Globus pallidus (tissue), 1 donor: ENCODE data around the gene OR8H2.
"Not testable (repeated sequence)": the region's sequence is repeated elsewhere in the genome, so short reads cannot be mapped to it uniquely, and the experiment has no call there.

ENCODE experiments used
- DNase-seq: peaks from one replicate; pipeline ENCODE4 v3.0.0-alpha.2; 2015; ENCODE audit warnings: low spot score

Gene OR8H2, protein sequence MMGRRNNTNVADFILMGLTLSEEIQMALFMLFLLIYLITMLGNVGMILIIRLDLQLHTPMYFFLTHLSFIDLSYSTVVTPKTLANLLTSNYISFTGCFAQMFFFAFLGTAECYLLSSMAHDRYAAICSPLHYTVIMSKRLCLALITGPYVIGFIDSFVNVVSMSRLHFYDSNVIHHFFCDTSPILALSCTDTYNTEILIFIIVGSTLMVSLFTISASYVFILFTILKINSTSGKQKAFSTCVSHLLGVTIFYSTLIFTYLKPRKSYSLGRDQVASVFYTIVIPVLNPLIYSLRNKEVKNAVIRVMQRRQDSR

DNA sequence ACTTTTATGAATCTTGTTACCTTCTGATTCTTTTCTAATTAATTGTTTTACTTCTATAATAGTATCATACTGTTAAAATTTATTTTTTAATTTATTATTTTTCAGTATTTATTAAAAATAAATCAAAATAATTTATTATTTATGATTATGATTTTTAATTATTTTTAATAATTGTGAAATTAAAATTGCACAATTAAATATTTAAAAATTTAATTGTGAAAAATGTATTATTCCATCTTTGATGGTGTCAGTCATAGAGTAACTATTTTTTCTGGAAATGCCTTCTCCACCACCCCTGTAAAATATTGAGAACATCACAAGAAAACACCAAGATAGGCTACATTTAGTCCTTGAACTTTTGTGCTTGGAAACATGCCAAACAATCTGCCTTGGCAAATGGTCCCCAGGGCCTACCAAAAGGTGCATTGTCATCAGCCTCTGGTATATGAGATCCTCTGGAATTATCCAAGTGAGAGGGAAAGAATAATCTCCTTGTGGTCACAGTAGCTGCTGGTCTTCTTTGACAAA, at the start of gene OR8H2:
Gene OR8H2, plus strand, starts transcription at position 478 of the 528 bp plus-strand sequence. CDS start 1,356 bp downstream, outside the sequence.
- DNase-seq, result no peak

DNA sequence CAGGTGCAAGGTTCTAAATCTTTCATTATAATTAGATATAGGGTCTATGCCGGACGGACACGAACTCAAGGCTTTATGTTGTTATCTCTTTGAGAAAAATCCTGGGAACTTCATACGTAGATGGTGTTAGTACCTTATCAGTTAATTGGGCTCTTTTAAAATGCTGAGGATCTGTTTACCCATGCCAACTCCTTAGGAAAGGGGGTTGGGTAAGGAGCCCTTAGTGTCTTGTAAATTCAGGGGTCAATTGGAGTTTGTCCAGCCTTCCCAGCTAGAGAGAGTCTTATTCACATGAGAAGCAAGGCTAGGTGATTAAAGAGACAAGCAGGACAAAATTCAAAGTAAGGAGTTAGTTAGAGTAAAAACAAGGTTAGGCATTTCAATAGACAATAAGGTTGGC, 47.1 kb upstream of the OR8H2 start:
- not testable (repeated sequence) for DNase-seq

DNA sequence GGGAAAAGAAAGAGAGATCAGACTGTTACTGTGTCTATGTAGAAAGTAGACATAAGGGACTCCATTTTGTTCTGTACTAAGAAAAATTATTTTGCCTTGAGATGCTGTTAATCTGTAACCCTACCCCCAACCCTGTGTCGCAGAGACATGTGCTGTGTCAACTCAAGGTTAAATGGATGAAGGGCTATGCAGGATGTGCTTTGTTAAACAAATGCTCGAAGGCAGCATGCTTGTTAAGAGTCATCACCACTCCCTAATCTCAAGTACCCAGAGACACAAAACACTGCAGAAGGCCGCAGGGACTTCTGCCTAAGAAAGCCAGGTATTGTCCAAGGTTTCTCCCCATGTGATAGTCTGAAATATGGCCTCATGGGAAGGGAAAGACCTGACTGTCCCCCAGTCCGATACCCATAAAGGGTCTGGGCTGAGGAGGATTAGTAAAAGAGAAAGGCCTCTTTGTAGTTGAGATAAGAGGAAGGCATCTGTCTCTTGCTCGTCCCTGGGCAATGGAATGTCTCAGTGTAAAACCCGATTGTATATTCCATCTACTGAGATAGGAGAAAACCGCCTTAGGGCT, 45.7 kb upstream of the OR8H2 start:
- not testable (repeated sequence) for DNase-seq

DNA sequence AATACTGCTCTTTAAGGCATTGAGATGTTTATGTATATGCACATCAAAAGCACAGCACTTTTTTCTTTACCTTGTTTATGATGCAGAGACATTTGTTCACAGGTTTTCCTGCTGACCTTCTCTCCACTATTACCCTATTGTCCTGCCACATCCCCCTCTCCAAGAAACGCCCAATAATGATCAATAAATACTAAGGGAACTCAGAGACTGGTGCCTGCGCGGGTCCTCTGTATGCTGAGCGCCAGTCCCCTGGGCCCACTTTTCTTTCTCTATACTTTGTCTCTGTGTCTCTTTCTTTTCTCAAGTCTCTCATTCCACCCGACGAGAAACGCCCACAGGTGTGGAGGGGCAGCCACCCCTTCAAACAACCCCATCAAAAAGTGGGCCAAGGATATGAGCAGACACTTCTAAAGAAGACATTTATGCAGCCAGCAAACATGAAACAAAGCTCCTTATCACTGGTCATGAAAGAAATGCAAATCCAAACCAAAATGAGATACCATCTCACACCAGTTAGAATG, 45.2 kb upstream of the OR8H2 start:
- not testable (repeated sequence) for DNase-seq

DNA sequence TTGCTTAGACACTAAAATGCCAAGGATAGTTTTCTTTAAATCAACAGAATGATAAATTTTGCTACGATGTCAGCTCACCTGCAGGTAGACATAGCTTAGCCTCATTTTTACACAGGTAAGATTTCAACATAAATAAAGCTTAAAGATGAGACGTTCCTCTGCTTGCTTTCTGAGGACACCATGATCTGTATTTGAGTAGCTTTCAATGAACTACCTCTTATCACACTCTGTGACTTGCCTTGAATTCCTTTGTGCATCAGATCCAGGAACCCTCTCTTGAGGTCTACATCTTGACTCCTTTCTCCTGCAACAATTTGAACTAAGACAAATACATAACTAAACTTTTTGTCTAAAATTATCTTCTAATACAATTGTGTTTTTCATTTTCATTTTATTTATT, 36.5 kb upstream of the OR8H2 start:
- DNase-seq, result no peak

DNA sequence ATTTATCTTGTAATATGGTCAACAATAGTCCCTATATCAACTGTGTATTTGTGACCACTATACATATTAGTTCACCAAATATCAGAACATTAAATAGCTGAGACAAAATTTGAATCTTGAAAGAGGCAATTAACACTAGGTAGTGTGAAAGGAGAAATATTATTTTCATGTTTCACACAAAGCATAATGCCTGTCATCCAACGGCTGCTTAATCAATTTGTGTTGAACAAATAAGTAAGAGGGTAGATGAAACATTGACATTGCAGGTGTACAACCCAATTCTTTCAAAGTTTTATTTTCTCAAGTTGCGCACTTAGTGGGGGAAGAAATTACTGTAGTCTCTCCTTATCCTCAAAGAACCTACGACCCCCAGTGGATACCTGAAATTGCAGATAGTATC, 13.8 kb upstream of the OR8H2 start:
- DNase-seq, result no peak

DNA sequence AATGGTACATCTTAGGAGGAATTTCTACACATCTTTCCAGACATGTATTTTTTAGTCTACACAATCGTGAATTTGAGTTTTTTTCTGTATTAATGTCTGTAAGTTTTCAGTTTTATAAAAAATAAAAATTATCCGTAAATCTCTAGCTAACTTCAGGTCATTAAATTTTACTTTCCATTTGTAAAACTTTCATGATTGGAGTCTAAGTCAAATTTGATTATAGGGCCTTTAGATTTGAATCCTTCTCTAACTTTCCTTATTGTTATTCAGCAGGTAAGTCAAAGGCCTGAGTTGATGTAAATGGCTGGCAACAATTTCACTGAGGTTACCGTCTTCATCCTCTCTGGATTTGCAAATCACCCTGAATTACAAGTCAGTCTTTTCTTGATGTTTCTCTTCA, 10.5 kb upstream of the OR8H2 start, which contains the start of gene OR8I2:
Gene OR8I2, plus strand, starts transcription at position 301 of the 400 bp plus-strand sequence. Its CDS starts 0 bp downstream, at position 301.
- no peak for DNase-seq

DNA sequence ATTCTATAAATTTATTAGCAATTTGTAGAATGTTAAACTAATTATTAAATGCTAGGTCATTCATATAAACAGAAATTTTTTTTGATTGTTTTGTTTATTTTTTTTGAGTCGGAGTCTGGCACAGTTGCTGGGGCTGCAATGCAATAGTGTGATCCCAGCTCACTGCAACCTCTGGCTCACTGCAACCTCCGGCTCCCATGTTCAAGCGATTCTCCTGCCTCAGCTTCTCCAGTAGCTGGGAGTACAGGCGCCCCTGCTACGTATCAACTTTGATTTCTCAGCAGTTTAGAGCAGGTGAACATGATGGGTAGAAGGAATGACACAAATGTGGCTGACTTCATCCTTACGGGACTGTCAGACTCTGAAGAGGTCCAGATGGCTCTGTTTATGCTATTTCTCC, 18.6 kb downstream of the OR8H2 start, which contains the start of gene OR8H3:
Gene OR8H3, plus strand, starts transcription at position 301 of the 400 bp plus-strand sequence. Its CDS starts 0 bp downstream, at position 301.
- DNase-seq, result no peak

DNA sequence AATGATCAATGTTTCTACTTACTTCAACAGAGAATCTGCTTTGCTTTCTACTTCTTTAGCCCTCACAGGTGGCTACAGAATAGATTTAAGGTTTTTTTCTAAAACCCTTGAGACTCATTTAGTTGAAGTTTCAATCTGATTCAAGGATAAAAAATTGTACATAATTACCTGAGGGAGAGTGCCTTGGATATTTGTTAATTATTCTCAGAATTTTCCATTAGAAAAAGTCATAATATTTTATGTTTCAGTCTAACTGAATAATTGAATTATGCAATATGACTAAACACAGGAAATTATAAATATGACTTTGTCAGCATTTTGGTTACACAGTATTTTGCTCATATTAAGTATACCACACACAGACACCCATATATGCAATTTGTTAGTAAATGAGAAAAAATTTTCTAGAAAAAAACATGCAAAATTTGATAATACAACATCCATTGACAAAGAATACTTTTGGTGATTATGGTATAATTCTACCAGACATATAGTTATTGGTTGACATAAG, 36.7 kb downstream of the OR8H2 start, which contains the start of gene OR8J3:
Gene OR8J3, minus strand, starts transcription at position 51 of the 511 bp plus-strand sequence. CDS start 2,483 bp downstream, outside the sequence.
- DNase-seq, result no peak

DNA sequence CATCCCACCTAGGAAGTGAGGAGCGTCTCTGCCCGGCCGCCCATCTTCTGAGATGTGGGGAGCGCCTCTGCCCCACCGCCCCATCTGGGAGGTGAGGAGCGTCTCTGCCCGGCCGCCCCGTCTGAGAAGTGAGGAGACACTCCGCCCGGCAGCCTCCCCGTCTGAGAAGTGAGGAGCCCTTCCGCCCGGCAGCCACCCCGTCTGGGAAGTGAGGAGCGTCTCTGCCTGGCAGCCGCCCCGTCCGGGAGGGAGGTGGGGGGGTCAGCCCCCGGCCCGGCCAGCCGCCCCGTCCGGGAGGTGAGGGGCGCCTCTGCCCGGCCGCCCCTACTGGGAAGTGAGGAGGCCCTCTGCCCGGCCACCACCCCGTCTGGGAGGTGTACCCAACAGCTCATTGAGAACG, 40.2 kb downstream of the OR8H2 start:
- DNase-seq, result not testable (repeated sequence)

DNA sequence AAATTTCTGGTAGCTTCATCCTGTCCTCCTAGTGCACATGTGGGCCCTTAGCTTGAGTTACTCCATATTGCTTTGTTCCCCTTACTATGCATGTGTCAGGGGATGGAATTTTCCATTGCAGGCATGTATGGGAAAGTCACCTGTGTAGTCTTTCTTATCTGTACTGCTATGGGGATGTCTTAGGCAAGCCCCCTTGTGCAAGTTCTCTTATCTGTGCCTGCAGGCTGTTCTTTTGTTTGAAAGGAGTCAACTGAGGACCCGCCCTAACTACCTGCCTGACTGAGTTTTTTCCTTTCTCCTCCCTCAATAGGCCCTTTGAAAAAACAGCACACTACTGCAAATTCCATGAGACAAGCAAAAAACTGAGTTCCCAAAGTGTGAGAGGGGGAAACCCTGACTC, 47.9 kb downstream of the OR8H2 start:
- no peak for DNase-seq

DNA sequence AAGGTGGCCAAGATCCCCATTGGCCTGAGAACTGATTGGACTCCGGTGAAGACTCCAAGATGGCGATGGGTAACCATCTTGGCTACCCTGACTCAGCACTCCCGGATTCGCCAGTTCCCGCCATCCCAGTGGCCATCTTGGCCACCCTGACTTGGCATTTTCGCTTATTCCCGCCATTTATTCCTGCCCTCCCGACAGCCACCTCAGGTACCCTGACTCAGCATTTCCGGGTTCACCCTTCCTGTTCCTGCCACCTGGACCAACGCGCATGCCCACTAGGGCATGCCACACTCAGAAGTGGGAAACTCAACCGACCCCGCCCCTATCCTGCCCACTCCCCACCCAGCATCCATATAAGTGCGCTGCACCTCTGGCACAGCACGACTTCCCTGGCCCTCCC, 48.8 kb downstream of the OR8H2 start:
- DNase-seq, result no peak
